Measurements from ENCODE around the gene LGALS3BP. TPM values are rescaled to one million over a fixed set of nuclear protein-coding genes. Genes with fewer than 3 reads are reported as not detected.
A peak's percentile ranks its signal among the peaks of the same experiment; 100 is the strongest.

The LGALS3BP gene
- total RNA-seq, 1 experiment from 2014 or later, result 57.9 TPM

GRCh38 chr17:78935419-78936323 lies 44.1 kb downstream of the LGALS3BP start (continued):
- TF ChIP-seq ZNF416 (CRISPR knock-in tag; IDR thresholded peaks at IDR 0.05) (no peak), SOX15 (CRISPR knock-in tag; IDR thresholded peaks at IDR 0.05) (no peak), PRRX2 (CRISPR knock-in tag; IDR thresholded peaks at IDR 0.05) (no peak), ZBTB43 (CRISPR knock-in tag; IDR thresholded peaks at IDR 0.05) (no peak)

- H3K4me3 Mint-ChIP-seq, result no peak overlapping the region
- no peak for TF ChIP-seq ZNF121 (CRISPR knock-in tag; IDR thresholded peaks at IDR 0.05)
- no peak for TF ChIP-seq FOXJ3 (CRISPR knock-in tag; IDR thresholded peaks at IDR 0.05; ENCODE audit: borderline replicate concordance)
- no peak for TF ChIP-seq E2F4 (CRISPR knock-in tag; IDR thresholded peaks at IDR 0.05; ENCODE audit: borderline replicate concordance, low read depth)
- TF ChIP-seq, protein P1, sequence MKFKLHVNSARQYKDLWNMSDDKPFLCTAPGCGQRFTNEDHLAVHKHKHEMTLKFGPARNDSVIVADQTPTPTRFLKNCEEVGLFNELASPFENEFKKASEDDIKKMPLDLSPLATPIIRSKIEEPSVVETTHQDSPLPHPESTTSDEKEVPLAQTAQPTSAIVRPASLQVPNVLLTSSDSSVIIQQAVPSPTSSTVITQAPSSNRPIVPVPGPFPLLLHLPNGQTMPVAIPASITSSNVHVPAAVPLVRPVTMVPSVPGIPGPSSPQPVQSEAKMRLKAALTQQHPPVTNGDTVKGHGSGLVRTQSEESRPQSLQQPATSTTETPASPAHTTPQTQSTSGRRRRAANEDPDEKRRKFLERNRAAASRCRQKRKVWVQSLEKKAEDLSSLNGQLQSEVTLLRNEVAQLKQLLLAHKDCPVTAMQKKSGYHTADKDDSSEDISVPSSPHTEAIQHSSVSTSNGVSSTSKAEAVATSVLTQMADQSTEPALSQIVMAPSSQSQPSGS (CRISPR knock-in tag; IDR thresholded peaks at IDR 0.05; ENCODE audit: borderline replicate concordance, low read depth), result no peak
- no peak for TF ChIP-seq ZNF425 (CRISPR knock-in tag; conservative IDR thresholded peaks at IDR 0.05)
- peak; percentile 19; the same call in 1 of the 2 replicates for TF ChIP-seq GABPB1 (CRISPR knock-in tag; IDR thresholded peaks at IDR 0.05)
- TF ChIP-seq ZNF219 (CRISPR knock-in tag; IDR thresholded peaks at IDR 0.05; ENCODE audit: borderline replicate concordance), result no peak
- TF ChIP-seq GTF2I (CRISPR knock-in tag; conservative IDR thresholded peaks at IDR 0.05), result no peak
- ChIA-PET CTCF (interaction anchor here (1.1 to 1.2 kb wide), 2 partner anchors 37 to 82 kb away, joined by 3 read pairs; no protein-coding TSS in a partner anchor), POLR2A (no interaction called here)
- no peaks in the 10 kb centered on the region for H3K36me3 Mint-ChIP-seq
- no peak for ATAC-seq
- H3K27ac Mint-ChIP-seq, result no peak overlapping the region
- no peaks in the 10 kb centered on the region for H3K9me3 Mint-ChIP-seq
- DNase-seq (ENCODE audit: low spot score), result no peak
- no peaks in the 10 kb centered on the region for H3K27me3 Mint-ChIP-seq (ENCODE audit: low read depth)
- peaks cover 4% of the 10 kb centered on the region for H3K4me1 Mint-ChIP-seq
These were observed 44.9 kb downstream of the LGALS3BP start for GRCh38 chr17:78934681-78935418.

- ChIA-PET CTCF (interaction anchor here (1.1 to 1.3 kb wide), 3 partner anchors 38 to 81 kb away, joined by 3 to 4 read pairs (median 3); no protein-coding TSS in a partner anchor), POLR2A (no interaction called here)
- no peak for TF ChIP-seq NR2C2 (CRISPR knock-in tag; IDR thresholded peaks at IDR 0.05)
- 0 out of 2 replicates have a peak, but pooled peaks have one; percentile 22 for TF ChIP-seq GABPB1 (CRISPR knock-in tag; IDR thresholded peaks at IDR 0.05)
- Mint-ChIP-seq H3K4me1 (peaks cover 4% of the 10 kb centered on the region), H3K4me3 (no peak overlapping the region), H3K27me3 (ENCODE audit: low read depth) (no peaks in the 10 kb centered on the region; the same call in 1 of the 2 replicates), H3K36me3 (no peaks in the 10 kb centered on the region), H3K27ac (no peak overlapping the region), H3K9me3 (no peaks in the 10 kb centered on the region)
- peak; percentile 44 for DNase-seq (ENCODE audit: low spot score)
- peak; percentile 59 for ATAC-seq
These were observed 45.7 kb downstream of the LGALS3BP start for GRCh38 chr17:78933959-78934568.

All from WTC11 (cell line).